Measurements from ENCODE around the gene ITGAL.

ITGAL gene

DNA sequence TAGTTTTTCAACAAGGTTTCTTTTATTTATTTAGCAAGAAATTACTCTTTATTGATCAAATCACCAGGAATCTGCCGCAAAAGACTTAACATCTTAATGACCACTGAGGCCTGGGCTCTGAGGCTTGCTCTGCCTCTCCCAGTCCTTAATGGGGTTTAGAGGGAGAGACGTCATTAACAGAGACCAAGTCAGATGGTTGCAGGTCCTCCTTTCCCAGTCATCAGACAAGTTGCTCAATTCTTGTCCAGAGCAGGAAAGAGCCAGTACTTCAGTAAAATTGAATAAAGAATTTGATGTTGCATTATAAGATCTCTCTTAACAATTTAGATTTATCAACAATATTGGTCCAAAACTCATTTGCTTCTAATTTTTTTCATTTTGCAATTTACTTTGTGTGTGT, 28.9 kb upstream of the ITGAL start:
- no peak overlapping the region for H3K4me3 ChIP-seq (ENCODE audit: low read length)
- no peaks in the 10 kb centered on the region for H3F3A ChIP-seq (ENCODE audit: insufficient read depth, low read length)
- peaks cover 13% of the 10 kb centered on the region for H3K4me1 ChIP-seq (ENCODE audit: low read length)
- no peaks in the 10 kb centered on the region for H3K9me3 ChIP-seq (replicated peaks; ENCODE audit: insufficient read depth, low read length)
- H3K9me2 ChIP-seq (replicated peaks; ENCODE audit: insufficient read depth, low read length) = no peaks in the 10 kb centered on the region
- no peak overlapping the region for H3K9ac ChIP-seq (ENCODE audit: low read length)
- no peak for DNase-seq
- H4K20me1 ChIP-seq (ENCODE audit: insufficient read depth, low read length) = no peaks in the 10 kb centered on the region
- no peak for TF ChIP-seq CTCF (IDR thresholded peaks at IDR 0.05; ENCODE audit: low read length)
- TF ChIP-seq EZH2 (optimal IDR thresholded peaks at IDR 0.05; ENCODE audit: low read depth, low read length) = no peak
- TF ChIP-seq EZH2phosphoT487 (IDR thresholded peaks at IDR 0.05; ENCODE audit: low read length) = no peak
- no peak overlapping the region for H2AFZ ChIP-seq (ENCODE audit: low read length)
- H3K79me2 ChIP-seq (ENCODE audit: low read length) = peaks cover 16% of the 10 kb centered on the region
- no peaks in the 10 kb centered on the region for H3K36me3 ChIP-seq (replicated peaks; ENCODE audit: insufficient read depth, low read length)
- no peaks in the 10 kb centered on the region for H3K27me3 ChIP-seq (replicated peaks; ENCODE audit: insufficient read depth, low read length)
- H3K27ac ChIP-seq (ENCODE audit: low read length) = no peak overlapping the region
- H3K4me2 ChIP-seq (ENCODE audit: low read depth, low read length) = no peak overlapping the region

GRCh38 chr16:30444231-30445148, 28.1 kb upstream of the ITGAL start:
- H3K27ac ChIP-seq (ENCODE audit: low read length) = no peak overlapping the region
- no peak for TF ChIP-seq EZH2 (optimal IDR thresholded peaks at IDR 0.05; ENCODE audit: low read depth, low read length)
- TF ChIP-seq CTCF (IDR thresholded peaks at IDR 0.05; ENCODE audit: low read length) = no peak
- TF ChIP-seq EZH2phosphoT487 (IDR thresholded peaks at IDR 0.05; ENCODE audit: low read length) = no peak
- peaks cover 16% of the 10 kb centered on the region for H3K79me2 ChIP-seq (ENCODE audit: low read length)
- peaks cover 13% of the 10 kb centered on the region for H3K4me1 ChIP-seq (ENCODE audit: low read length)
- no peaks in the 10 kb centered on the region for H4K20me1 ChIP-seq (ENCODE audit: insufficient read depth, low read length)
- H3K36me3 ChIP-seq (replicated peaks; ENCODE audit: insufficient read depth, low read length) = no peaks in the 10 kb centered on the region
- H2AFZ ChIP-seq (ENCODE audit: low read length) = peak overlapping the region; percentile 83
- H3K9me2 ChIP-seq (replicated peaks; ENCODE audit: insufficient read depth, low read length) = no peaks in the 10 kb centered on the region
- H3F3A ChIP-seq (ENCODE audit: insufficient read depth, low read length) = no peaks in the 10 kb centered on the region
- no peaks in the 10 kb centered on the region for H3K27me3 ChIP-seq (replicated peaks; ENCODE audit: insufficient read depth, low read length)
- DNase-seq = no peak
- H3K9me3 ChIP-seq (replicated peaks; ENCODE audit: insufficient read depth, low read length) = no peaks in the 10 kb centered on the region
- peak overlapping the region; percentile 81 for H3K4me3 ChIP-seq (ENCODE audit: low read length)
- peak overlapping the region; percentile 86; the same call in 1 of the 2 replicates for H3K9ac ChIP-seq (ENCODE audit: low read length)
- peak overlapping the region; percentile 88 for H3K4me2 ChIP-seq (ENCODE audit: low read depth, low read length)

GRCh38 chr16:30445149-30445407, 27.5 kb upstream of the ITGAL start:
- Histone ChIP-seq H3K36me3 (replicated peaks; ENCODE audit: insufficient read depth, low read length) (no peaks in the 10 kb centered on the region), H3K4me2 (ENCODE audit: low read depth, low read length) (peak overlapping the region; percentile 88), H3K9me3 (replicated peaks; ENCODE audit: insufficient read depth, low read length) (no peaks in the 10 kb centered on the region), H3F3A (ENCODE audit: insufficient read depth, low read length) (no peaks in the 10 kb centered on the region), H3K27me3 (replicated peaks; ENCODE audit: insufficient read depth, low read length) (no peaks in the 10 kb centered on the region), H3K4me1 (ENCODE audit: low read length) (peaks cover 13% of the 10 kb centered on the region), H3K9me2 (replicated peaks; ENCODE audit: insufficient read depth, low read length) (no peaks in the 10 kb centered on the region), H3K9ac (ENCODE audit: low read length) (peak overlapping the region; percentile 86), H3K79me2 (ENCODE audit: low read length) (peaks cover 16% of the 10 kb centered on the region), H4K20me1 (ENCODE audit: insufficient read depth, low read length) (no peaks in the 10 kb centered on the region), H2AFZ (ENCODE audit: low read length) (peak overlapping the region; percentile 83), H3K27ac (ENCODE audit: low read length) (peak overlapping the region; percentile 64; the same call in 1 of the 2 replicates), H3K4me3 (ENCODE audit: low read length) (peak overlapping the region; percentile 81)
- no peak for DNase-seq
- TF ChIP-seq EZH2phosphoT487 (IDR thresholded peaks at IDR 0.05; ENCODE audit: low read length) = no peak
- no peak for TF ChIP-seq EZH2 (optimal IDR thresholded peaks at IDR 0.05; ENCODE audit: low read depth, low read length)
- no peak for TF ChIP-seq CTCF (IDR thresholded peaks at IDR 0.05; ENCODE audit: low read length)

Measured in MM.1S (cell line).